Astrocyte of the hippocampus (primary cell): ENCODE data around the gene HHAT.
A peak's percentile ranks its signal among the peaks of the same experiment; 100 is the strongest.
"Not testable (repeated sequence)": the region's sequence is repeated elsewhere in the genome, so short reads cannot be mapped to it uniquely, and the experiment has no call there.

Experiments
- DNase-seq: peaks from one replicate; pipeline ENCODE4 v3.0.0; 2011; ENCODE audit warnings: low read depth, low spot score

HHAT gene

DNA sequence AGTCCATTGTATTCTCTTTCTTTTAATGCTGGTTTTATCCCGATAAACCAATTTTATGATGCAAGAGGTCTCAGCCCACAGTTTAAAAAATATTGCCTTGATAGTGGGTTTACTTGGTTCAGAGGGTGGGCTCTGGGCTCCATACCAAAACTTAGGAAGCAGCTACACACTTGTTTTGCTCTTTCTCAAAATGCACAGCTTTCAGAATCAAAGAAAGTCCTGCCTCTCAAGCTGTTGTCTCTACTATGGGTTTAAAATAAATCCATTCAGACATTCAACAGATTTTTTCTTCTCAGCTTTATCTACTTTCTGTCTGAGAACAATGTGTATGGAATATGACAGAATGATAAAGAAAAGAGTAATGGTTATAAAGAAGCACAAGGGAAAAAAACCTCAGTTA lies 14.8 kb upstream of the HHAT start:
- no peak for DNase-seq

DNA sequence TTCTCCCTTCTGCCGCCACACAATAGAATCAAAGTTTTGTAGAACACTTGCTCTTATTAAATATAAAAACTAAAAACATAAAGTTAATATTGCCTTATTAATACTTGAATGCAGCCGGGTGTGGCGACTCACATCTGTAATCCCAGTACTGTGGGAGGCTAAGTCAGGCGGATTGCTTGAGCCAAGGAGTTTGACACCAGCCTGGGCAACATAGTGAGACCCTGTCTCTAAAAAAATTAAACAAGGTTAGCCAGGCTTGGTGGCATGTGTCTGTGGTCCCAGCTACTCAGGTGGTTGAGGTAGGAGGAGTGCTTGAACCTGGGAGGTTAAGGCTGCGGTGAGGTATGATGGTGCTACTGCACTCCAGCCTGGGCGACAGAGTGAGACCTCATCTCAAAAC lies 13.2 kb upstream of the HHAT start:
- no peak for DNase-seq

DNA sequence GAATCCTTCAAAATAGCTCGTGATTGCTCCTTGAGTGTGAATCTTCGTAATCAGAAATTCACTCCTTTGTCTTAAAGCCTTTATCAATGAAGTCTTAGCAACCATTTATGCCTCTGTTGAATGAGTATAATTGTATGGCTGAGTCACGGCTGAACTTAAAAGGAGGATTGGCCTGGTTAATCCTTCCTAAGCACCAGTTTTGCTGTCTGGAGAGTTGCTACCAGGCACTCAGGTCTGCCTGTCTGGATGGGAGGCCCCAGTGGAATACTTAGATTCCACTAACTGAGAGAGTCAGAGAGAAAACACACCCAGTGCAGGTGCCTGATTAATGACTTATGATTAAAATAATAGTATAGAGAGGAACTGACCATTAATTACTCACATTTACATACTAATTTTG lies 7.6 kb upstream of the HHAT start:
- no peak for DNase-seq

DNA sequence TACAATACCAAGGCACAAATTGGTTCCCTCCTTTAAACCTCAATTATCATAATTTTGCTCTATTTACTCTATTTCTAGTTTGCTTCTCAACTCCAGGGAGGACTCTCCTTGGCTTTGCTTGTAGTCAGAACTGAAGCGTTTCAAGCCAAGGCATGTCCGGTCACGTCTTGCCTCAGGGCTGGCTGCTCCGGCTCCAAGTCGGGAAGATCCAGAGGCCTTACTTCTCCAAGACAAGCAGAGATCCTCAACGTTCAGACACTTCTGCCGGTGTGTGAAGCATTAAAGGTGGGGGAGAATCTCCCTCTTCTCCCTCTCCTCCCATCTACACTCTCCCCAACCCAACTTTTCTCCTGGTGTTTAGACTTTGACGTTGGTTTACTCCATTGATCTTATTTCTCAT lies 7.2 kb upstream of the HHAT start:
- no peak for DNase-seq

DNA sequence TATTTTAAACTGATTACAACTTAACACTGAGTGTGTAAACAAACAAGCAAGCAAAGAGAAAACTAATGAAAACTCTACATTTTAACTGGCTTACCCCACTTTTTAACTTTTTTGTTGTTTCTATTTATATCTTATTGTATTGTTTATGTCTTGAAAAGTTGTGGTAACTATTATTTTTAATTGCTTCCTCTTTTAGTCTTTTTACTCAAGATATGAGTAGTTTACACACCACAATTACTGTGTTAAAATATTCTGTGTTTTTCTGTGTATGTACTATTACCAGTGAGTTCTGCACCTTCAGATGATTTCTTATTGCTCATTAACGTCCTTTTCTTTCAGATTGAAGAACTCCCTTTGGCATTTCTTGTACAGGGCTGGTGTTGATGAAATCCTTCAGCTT lies 4.7 kb upstream of the HHAT start:
- DNase-seq, result no peak

DNA sequence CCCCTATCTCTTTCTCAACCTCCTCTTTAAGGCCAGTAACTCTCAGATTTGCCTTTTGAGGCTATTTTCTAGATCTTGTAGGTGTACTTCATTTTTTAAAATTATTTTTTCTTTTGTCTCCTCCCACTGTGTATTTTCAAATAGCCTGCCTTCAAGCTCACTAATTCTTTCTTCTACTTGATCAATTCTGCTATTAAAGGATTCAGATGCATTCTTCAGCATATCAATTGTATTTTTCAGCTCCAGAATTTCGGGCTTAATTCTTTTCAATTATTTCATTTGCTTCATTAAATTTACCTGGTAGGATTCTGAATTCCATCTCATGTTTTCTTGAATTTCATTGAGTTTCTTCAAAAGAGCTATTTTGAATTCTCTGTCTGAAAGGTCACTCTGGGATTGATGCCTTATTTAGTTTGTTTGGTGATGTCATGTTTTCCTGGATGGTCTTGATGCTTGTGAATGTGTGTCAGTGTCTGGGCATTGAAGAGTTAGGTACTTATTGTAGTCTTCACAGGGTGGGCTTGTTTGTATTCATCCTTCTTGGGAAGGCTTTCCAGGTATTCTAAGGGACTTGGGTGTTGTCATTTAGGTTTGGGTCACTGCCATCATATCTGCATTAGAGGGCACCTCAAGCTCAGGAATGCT lies 3.6 kb upstream of the HHAT start:
- no peak for DNase-seq

DNA sequence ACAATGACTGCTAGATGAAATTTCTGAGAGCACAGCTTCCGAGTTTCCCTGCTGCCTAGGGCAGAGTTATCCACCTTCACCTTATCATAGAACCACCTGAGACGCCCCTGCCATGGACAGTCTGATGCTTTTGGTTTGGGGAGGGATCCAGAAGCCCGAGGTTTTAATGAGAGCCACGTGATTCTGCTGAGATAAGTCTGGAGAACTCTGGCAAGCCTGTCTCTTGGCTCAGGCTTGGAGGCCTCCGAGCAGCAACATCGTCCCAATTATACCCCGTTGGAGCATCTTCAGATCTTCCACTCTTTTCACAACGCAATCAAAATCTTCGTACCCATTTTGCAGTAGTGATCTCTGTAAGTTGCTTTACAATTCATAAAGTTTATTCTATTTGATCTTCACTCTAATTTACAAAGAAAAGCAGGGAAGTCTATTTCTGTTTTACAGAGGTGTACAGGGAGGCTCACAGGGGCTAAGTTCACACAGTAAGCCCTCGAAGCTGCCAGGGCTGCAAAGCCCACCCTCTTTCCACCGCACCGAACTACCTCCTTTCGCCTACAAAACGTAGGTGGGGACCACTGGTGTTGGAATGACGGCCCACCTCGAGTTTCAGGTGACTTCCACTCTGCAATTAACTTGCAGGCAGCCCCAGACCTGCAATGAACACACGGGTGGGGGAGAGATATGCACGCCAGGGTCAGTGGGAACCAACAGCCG lies 513 bp upstream of the HHAT start:
- peak; percentile 6 for DNase-seq

DNA sequence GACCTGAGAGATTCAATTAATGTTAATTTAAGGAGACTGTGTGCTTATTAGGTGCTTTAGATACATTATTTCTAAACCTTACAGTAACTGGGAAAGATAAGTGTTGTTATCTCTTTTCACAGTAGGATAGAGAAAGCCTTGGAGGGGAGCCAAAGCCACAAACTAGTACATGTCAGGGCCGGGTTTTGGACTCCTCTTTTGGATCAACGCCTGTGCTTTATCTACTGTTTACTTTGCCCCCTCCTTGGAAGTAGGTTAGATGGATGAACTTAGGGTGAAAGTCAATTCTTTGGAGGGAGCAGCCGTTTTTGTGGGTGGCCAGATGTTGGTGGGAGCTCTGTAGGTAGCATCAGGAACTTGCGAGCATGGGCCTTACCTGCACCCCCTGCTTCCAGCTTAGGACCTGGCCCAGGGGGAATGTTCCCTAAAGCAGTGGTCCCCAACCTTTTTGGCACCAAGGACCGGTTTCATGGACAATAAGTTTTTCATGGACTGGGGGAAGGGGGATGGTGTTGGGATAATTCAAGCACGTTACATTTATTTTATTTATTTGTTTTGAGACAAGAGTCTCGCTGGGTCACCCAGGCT lies 1.7 kb downstream of the HHAT start:
- DNase-seq, result peak; percentile 4

DNA sequence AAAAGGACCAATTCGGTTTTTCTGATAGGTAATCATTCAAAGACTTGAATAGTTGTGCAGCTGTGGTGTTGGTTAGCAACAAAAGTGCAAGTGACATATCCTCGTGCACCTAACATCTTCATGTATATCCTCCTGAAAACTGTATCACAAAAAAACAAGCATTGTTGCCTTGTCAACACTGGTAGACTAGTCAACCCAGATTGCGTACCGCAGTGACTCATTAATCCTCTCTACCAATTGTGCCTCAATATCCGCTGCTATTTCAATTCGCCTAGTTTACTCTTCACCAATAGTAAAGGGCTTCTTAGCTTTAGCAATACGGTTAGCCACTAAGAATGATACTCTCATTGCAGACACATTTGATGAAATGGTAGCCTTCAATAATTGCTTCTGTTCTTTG lies 3.5 kb downstream of the HHAT start:
- no peak for DNase-seq

DNA sequence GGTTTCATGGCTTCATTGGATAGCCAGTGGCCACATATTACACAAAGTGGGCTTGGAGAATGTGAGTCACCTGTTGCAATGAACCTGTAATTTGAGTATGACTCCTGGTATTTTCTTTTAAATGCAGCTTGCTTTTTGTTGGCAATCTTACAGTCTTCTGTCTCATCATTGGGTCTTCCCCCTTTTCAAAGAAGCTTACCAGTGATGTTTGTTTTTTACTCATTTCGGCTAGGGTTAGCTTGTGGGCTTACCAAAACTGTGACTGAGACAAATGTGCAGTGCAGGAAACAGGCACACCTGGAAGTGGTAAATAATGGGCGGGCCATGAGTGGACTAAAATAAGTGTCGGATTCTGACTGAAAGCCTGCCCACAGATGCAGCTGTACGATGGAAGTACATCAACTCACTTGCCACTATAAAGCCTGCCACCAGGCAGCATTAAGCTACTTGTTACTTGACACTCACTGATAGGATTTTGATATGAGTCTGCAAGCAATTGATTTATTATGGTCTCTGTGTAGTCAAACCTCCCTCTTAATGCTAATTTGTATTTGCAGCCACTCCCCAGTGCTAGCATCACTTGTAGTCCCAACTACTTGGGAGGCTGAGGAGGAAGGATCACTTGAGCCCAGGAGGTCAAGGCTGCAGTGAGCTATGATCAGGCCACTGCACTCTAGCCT lies 4.2 kb downstream of the HHAT start:
- DNase-seq, result peak; percentile 27

DNA sequence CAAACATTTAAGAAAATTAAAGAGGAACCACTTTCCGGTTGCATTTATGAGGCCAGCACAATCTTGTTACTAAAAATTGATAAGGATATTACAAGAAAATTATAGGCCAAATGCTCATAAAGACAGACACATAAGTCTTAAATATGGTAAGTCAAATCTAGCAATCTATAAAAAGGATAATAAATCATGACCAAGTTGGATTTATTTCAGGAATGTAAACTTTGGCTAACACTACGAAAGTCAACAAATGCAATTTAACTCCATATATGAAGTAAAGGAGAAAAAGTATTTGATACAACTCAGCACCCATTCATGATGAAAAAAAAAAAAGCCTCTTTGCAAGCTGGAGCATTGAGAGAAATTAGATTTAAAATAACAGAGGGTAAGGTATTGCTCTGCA lies 6.3 kb downstream of the HHAT start:
- DNase-seq, result no peak

DNA sequence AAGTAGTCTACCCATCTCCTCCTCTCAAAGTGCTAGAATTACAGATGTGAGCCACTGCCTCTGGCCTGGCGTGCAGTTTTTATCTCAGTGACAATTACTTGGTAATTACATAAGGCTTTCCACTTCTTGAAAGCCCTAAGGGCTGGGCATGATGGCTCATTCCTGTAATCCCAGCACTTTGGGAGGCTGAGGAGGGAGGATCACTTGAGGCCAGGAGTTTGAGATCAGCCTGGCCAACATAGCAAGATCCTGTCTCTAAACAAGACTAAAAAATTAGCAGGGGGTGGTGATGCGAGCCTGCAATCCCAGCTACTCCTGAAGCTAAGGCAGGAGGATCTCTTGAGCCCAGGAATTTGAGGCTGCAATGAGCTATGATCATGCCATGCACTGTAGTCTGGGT lies 7.7 kb downstream of the HHAT start:
- no peak for DNase-seq

DNA sequence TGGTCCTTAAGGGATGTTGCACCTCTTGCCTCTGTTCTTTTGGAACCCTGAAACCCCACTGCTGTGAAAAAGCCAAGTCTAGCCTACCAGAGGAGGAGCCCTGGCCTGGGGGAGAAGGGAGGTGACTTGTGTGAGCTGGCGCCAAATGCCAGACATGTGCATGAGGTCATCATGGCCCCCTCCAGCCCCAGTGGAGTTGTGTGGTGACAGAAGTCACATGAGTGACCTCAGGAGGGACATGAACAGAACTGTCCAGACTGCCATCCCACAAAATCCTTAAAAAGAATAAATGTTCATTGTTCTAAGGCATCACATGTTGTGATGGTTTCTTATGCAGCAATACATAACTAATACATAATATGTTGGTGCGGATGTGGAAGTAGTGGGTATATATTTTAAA lies 10.8 kb downstream of the HHAT start:
- DNase-seq, result no peak

DNA sequence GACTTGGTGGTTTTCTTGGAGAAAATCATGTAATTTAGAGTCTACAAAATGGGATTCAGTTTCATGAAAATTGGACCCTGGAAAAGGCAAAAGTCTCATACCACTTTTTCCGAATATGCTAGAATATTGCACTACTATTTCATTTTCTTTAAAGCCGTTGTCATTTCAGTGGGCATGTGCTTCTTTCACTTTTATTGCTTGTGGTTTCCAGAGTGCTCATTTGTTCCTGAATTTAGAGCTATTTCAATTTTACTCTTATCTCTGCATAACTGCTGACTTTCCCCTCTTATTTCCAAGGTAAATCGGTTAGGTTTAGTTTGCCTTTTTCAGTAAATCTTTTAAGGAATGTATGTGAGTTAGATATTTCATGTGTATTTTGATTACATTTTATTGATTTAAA lies 11.6 kb downstream of the HHAT start:
- no peak for DNase-seq

DNA sequence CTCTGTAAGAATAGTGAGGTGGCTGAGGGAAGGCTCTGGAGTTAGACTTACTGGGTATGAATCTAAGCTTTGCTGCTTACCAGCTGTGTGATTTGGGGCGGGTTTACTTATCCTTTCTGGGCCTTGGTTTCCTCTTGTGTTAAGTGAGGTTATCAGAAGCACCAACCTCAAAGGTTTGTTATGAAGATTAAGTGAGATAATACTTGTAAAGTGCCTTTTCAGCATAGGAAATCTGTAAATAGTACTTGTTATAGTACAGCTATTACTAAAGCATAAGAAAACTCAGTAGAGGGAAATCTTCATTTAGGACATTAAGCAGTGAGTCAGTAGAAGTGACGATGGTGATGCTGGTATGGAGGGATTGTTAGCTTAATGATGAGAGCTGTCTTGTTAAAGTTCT lies 12.1 kb downstream of the HHAT start:
- no peak for DNase-seq

DNA sequence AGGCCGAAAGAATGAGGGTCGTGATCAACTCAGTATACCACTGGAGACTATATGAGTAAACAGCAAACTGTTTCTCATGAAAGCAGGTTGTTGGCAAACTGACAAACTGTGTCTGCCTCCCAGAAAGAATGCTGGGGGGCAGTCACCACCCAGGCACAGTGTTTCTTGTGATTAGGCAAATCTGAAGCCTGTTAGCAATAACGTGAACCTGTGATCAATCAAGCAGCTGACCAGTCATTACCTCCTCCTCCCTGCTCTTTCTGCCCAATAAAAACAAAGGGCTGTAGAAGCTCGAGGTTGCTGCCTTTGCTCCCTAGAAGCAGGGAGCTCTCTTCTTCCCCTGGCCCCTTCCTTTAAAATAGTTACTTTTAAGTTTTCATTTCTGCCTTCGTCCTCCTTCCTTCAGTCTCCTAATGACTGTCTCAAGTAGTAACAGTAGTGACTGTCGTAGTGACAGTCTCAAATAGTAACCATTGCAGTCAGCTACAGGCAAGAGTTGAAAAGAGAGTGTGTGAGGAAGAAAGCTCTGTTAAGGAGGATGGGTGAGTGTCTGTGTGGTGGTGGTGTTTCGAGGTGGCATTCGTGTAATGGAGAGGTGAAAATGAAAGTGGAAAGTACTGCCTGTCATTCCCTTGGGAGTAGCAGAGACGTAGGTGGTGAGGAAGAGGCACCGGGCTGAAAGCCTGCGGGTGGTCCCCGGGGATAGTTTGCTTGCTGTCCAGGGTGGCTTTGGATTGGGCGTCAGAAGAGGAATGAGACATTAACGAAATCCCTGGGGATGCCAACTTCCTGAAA lies 14.5 kb downstream of the HHAT start:
- DNase-seq, result peak; percentile 18

DNA sequence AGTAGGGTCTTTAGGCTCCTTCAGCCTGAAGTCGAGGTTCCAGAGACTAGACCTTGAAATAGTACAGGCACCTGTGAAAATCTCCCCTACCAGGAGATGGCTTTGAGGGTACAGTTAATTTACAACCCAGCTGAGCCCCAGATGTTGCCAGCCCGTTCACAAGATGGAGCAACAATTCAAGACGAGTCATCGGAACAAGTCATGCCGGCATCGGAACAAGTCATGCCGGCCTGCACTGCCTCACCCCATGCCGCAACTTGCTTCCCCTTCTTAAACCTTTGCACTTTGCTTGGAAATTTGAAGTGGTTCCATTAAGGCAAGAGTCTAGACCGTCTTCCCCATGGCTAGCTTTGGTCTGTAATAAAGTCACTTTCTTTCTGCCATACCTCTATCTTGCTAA lies 16.0 kb downstream of the HHAT start:
- DNase-seq, result no peak

DNA sequence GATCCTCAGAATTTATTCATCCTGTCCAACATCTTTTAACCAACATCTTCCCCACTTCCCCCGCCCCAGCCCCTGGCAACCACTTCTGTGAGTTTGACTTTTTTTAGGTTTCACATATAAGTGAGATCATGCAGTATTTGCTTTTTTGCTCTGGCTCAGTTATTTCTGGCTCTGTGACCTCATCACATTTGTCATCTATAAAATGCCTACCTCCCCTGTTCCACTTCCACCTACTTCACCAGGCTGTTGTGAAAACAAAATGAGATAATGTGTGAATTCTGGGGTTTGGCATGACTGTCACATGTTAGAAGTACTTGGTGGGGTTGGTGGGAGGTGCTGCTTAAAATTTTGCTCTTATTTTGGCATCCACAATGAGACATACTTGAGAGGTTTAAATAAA lies 18.4 kb downstream of the HHAT start:
- DNase-seq, result peak; percentile 64

DNA sequence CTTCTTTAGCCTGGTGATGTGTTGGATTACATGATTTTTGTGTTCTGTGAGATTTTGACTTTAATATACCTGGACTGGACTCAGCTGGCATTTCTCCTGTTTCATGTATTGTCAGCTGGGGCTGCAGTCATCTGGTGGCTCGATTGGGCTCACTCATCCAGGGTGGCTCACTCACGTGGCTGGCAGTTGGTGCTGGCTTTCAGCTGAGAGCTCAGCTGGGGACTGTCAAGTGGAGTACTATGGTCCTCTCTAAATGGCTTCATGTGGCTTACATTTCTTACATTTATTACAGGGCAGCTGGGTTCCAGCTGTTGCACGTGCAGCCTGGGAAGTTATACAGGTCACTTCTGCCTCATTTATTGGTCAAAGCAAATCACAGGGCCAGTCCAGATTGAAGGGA lies 22.8 kb downstream of the HHAT start:
- DNase-seq, result no peak

DNA sequence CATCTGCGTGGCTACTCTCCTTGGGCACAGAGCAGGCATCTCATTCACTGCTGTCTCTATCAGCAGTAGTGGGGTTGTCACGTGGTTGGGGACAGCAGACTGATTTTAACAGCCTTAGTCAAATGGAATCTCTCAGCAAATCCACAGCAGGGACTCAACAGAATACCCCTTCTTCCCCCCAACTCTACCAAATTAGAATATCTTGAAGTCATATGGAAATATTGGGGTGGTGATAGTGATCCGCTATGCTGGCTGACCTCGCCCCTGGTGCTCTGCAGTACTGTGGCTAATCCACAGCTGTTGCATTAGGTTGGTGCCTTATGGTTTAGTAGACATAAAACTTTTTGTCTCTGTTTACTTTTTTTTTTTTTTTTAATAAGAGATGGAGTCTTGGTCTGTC lies 23.9 kb downstream of the HHAT start:
- DNase-seq, result no peak

DNA sequence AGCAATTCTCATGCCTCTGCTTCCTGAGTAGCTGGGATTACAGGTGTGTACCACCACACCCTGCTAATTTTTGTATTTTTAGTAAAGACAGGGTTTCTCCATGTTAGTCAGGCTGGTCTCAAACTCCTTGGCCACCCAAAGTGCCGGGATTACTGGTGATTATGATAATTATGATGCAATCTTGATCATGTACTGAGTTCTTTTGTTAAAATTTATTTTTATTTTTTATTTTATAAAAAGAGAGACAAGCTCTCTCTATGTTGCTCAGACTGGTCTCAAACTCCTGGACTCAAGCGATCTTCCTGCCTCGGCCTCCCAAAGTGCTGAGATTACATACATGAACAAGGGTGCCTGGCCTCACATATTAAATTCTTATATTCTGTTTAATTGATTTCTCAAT lies 25.6 kb downstream of the HHAT start:
- not testable (repeated sequence) for DNase-seq

DNA sequence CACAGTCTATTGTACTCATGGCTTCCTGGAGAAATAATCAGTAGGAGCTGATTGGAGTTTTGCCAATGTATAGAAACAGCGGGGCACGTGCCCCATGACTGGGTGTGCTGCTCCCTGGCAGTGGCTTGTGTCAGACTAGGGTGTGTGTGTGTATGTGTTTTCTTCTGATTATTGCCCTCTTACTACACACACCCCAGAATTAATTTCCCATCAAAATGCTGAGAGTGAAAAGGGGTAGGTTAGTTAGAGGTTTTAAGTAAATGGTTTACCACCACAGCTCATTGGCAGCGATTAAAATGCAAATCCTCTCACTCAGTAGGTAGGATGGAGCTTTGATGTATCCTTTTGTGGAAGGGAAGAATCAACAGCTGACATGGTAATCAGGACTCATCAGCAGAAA lies 29.9 kb downstream of the HHAT start:
- no peak for DNase-seq
